Measurements from ENCODE around the gene GNAT3.
A peak's percentile ranks its signal among the peaks of the same experiment; 100 is the strongest.

The GNAT3 gene

GRCh38 chr7:80482950-80483349, 28.9 kb downstream of the GNAT3 start:
- H3K4me1 ChIP-seq (ENCODE audit: control insufficient read depth, insufficient read depth, low read length, unreplicated experiment), result peaks cover 9% of the 10 kb centered on the region
- no peak overlapping the region for H3K4me3 ChIP-seq (ENCODE audit: low read depth, low read length)
- H3K27ac ChIP-seq (ENCODE audit: low read depth, low read length), result no peak overlapping the region
- H3K36me3 ChIP-seq (ENCODE audit: insufficient read depth, low read length), result no peaks in the 10 kb centered on the region
- no peaks in the 10 kb centered on the region for H3K27me3 ChIP-seq (ENCODE audit: insufficient read depth, low read length)
- no peak overlapping the region for H2AFZ ChIP-seq (ENCODE audit: low read length, unreplicated experiment)
- H3K79me2 ChIP-seq (ENCODE audit: control insufficient read depth, insufficient read depth, low read length, unreplicated experiment), result no peaks in the 10 kb centered on the region

GRCh38 chr7:80481196-80481884, 30.5 kb downstream of the GNAT3 start:
- Histone ChIP-seq H2AFZ (ENCODE audit: low read length, unreplicated experiment) (no peak overlapping the region), H3K36me3 (ENCODE audit: insufficient read depth, low read length) (no peaks in the 10 kb centered on the region), H3K27me3 (ENCODE audit: insufficient read depth, low read length) (no peaks in the 10 kb centered on the region), H3K4me3 (ENCODE audit: low read depth, low read length) (no peak overlapping the region), H3K27ac (ENCODE audit: low read depth, low read length) (no peak overlapping the region), H3K79me2 (ENCODE audit: control insufficient read depth, insufficient read depth, low read length, unreplicated experiment) (no peaks in the 10 kb centered on the region), H3K4me1 (ENCODE audit: control insufficient read depth, insufficient read depth, low read length, unreplicated experiment) (peaks cover 12% of the 10 kb centered on the region)

- Histone ChIP-seq H3K4me1 (ENCODE audit: control insufficient read depth, insufficient read depth, low read length, unreplicated experiment) (peaks cover 12% of the 10 kb centered on the region), H3K4me3 (ENCODE audit: low read depth, low read length) (no peak overlapping the region), H3K36me3 (ENCODE audit: insufficient read depth, low read length) (no peaks in the 10 kb centered on the region), H2AFZ (ENCODE audit: low read length, unreplicated experiment) (no peak overlapping the region), H3K27me3 (ENCODE audit: insufficient read depth, low read length) (no peaks in the 10 kb centered on the region), H3K27ac (ENCODE audit: low read depth, low read length) (no peak overlapping the region), H3K79me2 (ENCODE audit: control insufficient read depth, insufficient read depth, low read length, unreplicated experiment) (no peaks in the 10 kb centered on the region)
Observed at GRCh38 chr7:80480566-80480965, 31.3 kb downstream of the GNAT3 start.

GRCh38 chr7:80478683-80479082, 33.2 kb downstream of the GNAT3 start:
- Histone ChIP-seq H3K27ac (ENCODE audit: low read depth, low read length) (0 out of 2 replicates have a peak overlapping the region, but pooled peaks have one; percentile 10), H3K4me3 (ENCODE audit: low read depth, low read length) (no peak overlapping the region), H3K79me2 (ENCODE audit: control insufficient read depth, insufficient read depth, low read length, unreplicated experiment) (no peaks in the 10 kb centered on the region), H2AFZ (ENCODE audit: low read length, unreplicated experiment) (no peak overlapping the region), H3K27me3 (ENCODE audit: insufficient read depth, low read length) (no peaks in the 10 kb centered on the region), H3K36me3 (ENCODE audit: insufficient read depth, low read length) (no peaks in the 10 kb centered on the region), H3K4me1 (ENCODE audit: control insufficient read depth, insufficient read depth, low read length, unreplicated experiment) (peaks cover 12% of the 10 kb centered on the region)

- H3K36me3 ChIP-seq (ENCODE audit: insufficient read depth, low read length), result no peaks in the 10 kb centered on the region
- H3K27me3 ChIP-seq (ENCODE audit: insufficient read depth, low read length), result no peaks in the 10 kb centered on the region
- H2AFZ ChIP-seq (ENCODE audit: low read length, unreplicated experiment), result no peak overlapping the region
- H3K4me3 ChIP-seq (ENCODE audit: low read depth, low read length), result no peak overlapping the region
- peaks cover 16% of the 10 kb centered on the region for H3K4me1 ChIP-seq (ENCODE audit: control insufficient read depth, insufficient read depth, low read length, unreplicated experiment)
- H3K27ac ChIP-seq (ENCODE audit: low read depth, low read length), result no peak overlapping the region
- no peaks in the 10 kb centered on the region for H3K79me2 ChIP-seq (ENCODE audit: control insufficient read depth, insufficient read depth, low read length, unreplicated experiment)
Observed at GRCh38 chr7:80476035-80476434, 35.8 kb downstream of the GNAT3 start.

- Histone ChIP-seq H3K79me2 (ENCODE audit: control insufficient read depth, insufficient read depth, low read length, unreplicated experiment) (no peaks in the 10 kb centered on the region), H2AFZ (ENCODE audit: low read length, unreplicated experiment) (no peak overlapping the region), H3K4me3 (ENCODE audit: low read depth, low read length) (no peak overlapping the region)
Observed at GRCh38 chr7:80475383-80475782, 36.5 kb downstream of the GNAT3 start.

GRCh38 chr7:80473751-80474150, 38.1 kb downstream of the GNAT3 start:
- H3K27me3 ChIP-seq (ENCODE audit: insufficient read depth, low read length), result no peaks in the 10 kb centered on the region
- H3K27ac ChIP-seq (ENCODE audit: low read depth, low read length), result no peak overlapping the region
- H2AFZ ChIP-seq (ENCODE audit: low read length, unreplicated experiment), result no peak overlapping the region
- no peaks in the 10 kb centered on the region for H3K79me2 ChIP-seq (ENCODE audit: control insufficient read depth, insufficient read depth, low read length, unreplicated experiment)
- no peaks in the 10 kb centered on the region for H3K36me3 ChIP-seq (ENCODE audit: insufficient read depth, low read length)
- H3K4me1 ChIP-seq (ENCODE audit: control insufficient read depth, insufficient read depth, low read length, unreplicated experiment), result peaks cover 15% of the 10 kb centered on the region
- H3K4me3 ChIP-seq (ENCODE audit: low read depth, low read length), result no peak overlapping the region

More at GRCh38 chr7:80475383-80475782, 36.5 kb downstream of the GNAT3 start:
- Histone ChIP-seq H3K27me3 (ENCODE audit: insufficient read depth, low read length) (no peaks in the 10 kb centered on the region), H3K36me3 (ENCODE audit: insufficient read depth, low read length) (no peaks in the 10 kb centered on the region), H3K27ac (ENCODE audit: low read depth, low read length) (no peak overlapping the region), H3K4me1 (ENCODE audit: control insufficient read depth, insufficient read depth, low read length, unreplicated experiment) (peaks cover 16% of the 10 kb centered on the region)

GRCh38 chr7:80472491-80473200, 39.2 kb downstream of the GNAT3 start:
- Histone ChIP-seq H3K79me2 (ENCODE audit: control insufficient read depth, insufficient read depth, low read length, unreplicated experiment) (no peaks in the 10 kb centered on the region), H2AFZ (ENCODE audit: low read length, unreplicated experiment) (no peak overlapping the region), H3K27ac (ENCODE audit: low read depth, low read length) (no peak overlapping the region), H3K27me3 (ENCODE audit: insufficient read depth, low read length) (no peaks in the 10 kb centered on the region), H3K4me1 (ENCODE audit: control insufficient read depth, insufficient read depth, low read length, unreplicated experiment) (peaks cover 10% of the 10 kb centered on the region), H3K4me3 (ENCODE audit: low read depth, low read length) (no peak overlapping the region), H3K36me3 (ENCODE audit: insufficient read depth, low read length) (no peaks in the 10 kb centered on the region)

GRCh38 chr7:80468931-80469714, 42.7 kb downstream of the GNAT3 start:
- H3K4me1 ChIP-seq (ENCODE audit: control insufficient read depth, insufficient read depth, low read length, unreplicated experiment), result peaks cover 24% of the 10 kb centered on the region
- H2AFZ ChIP-seq (ENCODE audit: low read length, unreplicated experiment), result no peak overlapping the region
- H3K27me3 ChIP-seq (ENCODE audit: insufficient read depth, low read length), result no peaks in the 10 kb centered on the region

GRCh38 chr7:80467069-80467468, 44.8 kb downstream of the GNAT3 start:
- Histone ChIP-seq H3K79me2 (ENCODE audit: control insufficient read depth, insufficient read depth, low read length, unreplicated experiment) (no peaks in the 10 kb centered on the region), H3K27ac (ENCODE audit: low read depth, low read length) (peak overlapping the region; percentile 3; the same call in 1 of the 2 replicates), H2AFZ (ENCODE audit: low read length, unreplicated experiment) (peak overlapping the region; percentile 7), H3K36me3 (ENCODE audit: insufficient read depth, low read length) (no peaks in the 10 kb centered on the region), H3K27me3 (ENCODE audit: insufficient read depth, low read length) (no peaks in the 10 kb centered on the region), H3K4me1 (ENCODE audit: control insufficient read depth, insufficient read depth, low read length, unreplicated experiment) (peaks cover 20% of the 10 kb centered on the region), H3K4me3 (ENCODE audit: low read depth, low read length) (no peak overlapping the region)

More at GRCh38 chr7:80468931-80469714, 42.7 kb downstream of the GNAT3 start:
- H3K36me3 ChIP-seq (ENCODE audit: insufficient read depth, low read length), result no peaks in the 10 kb centered on the region
- no peak overlapping the region for H3K4me3 ChIP-seq (ENCODE audit: low read depth, low read length)
- H3K27ac ChIP-seq (ENCODE audit: low read depth, low read length), result no peak overlapping the region
- H3K79me2 ChIP-seq (ENCODE audit: control insufficient read depth, insufficient read depth, low read length, unreplicated experiment), result no peaks in the 10 kb centered on the region

Data from ACC112 (cell line).